HG02943 (cell line): ENCODE measurements around the gene MAGEB10.
"Not testable (repeated sequence)": the region's sequence is repeated elsewhere in the genome, so short reads cannot be mapped to it uniquely, and the experiment has no call there.

Experiments used
- ATAC-seq: cut with Tn5 transposase; IDR thresholded peaks from one replicate; pipeline ENCODE4 v1.9.1; 2021; ENCODE audit warnings: mild to moderate bottlenecking, low read depth, moderate library complexity; ENCODE audit not compliant: unreplicated experiment

Gene MAGEB10, protein sequence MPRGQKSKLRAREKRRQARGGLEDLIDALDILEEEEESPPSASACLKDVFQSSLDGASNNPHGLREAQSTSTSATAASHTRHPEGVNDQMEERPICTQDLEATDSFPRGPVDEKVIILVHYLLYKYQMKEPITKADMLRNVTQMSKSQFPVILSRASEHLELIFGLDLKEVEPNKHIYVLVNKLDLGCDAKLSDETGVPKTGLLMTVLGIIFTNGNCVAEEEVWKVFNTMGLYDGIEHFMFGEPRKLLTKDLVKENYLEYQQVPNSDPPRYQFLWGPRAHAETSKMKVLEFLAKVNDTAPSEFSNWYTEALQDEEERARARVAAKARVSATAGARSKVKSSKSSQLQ

DNA sequence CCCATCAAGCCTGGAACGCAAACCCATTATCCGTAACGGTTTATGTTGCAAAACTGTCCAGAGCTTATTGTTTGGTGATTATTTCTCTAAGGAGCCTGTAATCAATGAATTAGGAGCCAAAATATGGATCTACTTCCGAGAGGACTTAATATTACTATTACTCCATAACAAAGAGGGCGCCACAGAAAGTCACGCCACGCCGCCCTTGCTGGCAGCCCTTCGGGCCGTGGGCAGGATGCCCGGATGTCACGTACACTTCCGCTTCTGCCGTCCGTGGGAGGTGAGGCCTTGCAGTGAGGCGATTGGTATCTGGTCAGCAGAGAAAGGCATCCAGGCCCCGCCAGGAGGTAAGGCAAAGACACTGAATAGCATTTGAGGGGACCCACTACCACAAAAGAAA lies at the start of gene MAGEB10:
MAGEB10 (plus strand) TSS at position 301 of the 400 bp plus-strand sequence. CDS start 13,317 bp downstream, outside the sequence.
- no peak for ATAC-seq

DNA sequence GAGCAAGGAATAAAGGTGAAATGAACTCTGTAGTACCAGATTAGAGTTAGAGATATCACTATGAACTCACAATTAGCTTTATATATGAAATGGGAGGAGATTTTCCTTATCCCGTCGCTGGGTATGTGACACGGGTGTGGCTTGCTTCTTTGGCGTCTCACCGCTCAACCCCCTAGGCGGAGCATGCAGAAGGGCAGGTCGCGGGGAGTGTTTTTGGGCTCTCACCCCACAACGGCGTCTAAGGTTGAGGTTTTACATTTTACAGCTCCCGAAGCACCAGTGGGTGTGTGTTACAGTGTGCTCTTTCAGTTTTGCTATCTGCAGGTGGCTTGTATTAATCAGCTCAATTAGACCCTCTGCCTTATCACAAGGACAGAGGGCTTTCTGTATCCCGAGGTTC lies 42.1 kb upstream of the MAGEB10 start:
- no peak for ATAC-seq

DNA sequence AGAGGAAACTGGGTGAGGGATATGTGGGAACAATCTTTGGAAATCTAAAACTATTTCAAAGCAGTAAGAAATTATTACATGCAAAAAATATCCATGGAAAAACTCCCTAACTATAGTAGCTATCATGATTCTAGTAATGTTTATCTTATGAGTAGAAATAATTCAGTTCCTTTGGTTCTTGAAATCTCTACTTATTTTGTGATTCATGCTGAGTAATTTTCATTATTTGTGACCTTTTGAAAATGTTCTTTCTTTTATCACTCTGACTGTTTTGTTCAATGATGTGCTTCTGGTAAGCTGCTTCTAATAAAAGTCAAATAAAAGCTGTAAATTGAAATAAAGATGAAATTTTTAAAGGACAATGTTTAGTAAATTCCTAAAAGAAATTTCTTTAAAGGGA lies 40.4 kb upstream of the MAGEB10 start:
- ATAC-seq, result no peak

DNA sequence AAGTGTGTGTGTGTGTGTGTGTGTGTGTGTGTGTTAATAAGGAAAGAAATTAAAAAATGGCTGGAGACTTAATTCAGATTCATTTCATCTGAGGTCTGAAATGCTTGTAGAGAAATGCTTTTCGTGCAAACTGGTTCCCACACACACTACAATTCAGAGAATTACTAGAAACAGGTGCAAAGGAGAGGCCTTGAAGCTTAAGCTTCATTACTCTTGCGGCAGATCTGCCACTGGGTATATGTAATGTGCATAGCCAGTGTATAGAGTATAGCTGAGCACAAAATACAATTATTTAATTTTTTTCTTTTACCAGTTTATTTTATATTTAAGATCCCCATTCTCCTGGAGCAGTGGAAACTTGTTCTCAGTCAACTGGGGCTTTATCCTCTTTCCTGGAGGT lies 31.8 kb upstream of the MAGEB10 start:
- no peak for ATAC-seq

DNA sequence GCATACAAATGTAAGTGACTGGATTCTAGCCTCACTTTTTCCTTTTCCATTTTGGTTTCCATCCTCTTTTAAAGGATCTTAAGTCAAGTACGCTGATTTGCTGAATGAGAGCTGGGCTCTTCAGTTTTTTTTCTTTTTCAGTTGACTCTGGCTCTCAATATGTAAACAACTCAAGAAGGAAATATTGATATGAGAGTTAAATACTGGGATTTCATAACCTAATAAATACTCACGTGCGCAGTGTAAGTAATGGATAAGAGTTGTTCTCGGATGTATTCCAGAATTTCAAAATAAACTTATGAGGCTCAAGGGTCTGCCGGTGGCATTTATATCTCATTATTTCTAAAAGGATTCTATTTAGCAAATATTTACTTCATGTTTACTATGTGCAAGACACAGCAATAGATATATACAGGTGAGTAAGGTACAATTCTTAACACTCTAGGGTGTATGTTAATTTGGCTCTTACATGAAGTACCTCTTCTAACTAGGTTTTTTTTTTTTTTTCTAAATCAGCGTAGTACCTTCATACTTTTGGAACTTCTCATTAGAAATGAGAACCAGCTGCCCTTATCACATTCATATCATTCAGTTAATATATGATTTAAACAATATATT lies 11.0 kb upstream of the MAGEB10 start:
- no peak for ATAC-seq

DNA sequence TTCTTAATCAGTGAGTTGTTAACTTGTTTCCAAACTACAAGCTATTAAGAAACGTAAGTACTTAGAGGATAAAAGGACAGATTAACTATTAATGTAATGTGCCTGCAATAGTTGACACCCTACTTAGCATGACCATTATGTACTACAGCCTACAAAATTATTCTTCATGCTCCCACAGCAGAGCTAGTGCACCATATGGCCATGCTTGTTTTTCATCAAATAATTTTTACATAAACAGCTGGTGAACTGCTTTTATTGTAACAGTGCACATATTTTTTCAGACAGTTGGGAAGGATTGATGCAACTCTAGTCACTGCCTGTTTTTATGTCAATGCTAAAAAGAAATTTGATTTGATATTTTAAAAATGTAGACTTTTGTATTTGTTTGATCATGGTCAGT lies 10.2 kb upstream of the MAGEB10 start:
- no peak for ATAC-seq

DNA sequence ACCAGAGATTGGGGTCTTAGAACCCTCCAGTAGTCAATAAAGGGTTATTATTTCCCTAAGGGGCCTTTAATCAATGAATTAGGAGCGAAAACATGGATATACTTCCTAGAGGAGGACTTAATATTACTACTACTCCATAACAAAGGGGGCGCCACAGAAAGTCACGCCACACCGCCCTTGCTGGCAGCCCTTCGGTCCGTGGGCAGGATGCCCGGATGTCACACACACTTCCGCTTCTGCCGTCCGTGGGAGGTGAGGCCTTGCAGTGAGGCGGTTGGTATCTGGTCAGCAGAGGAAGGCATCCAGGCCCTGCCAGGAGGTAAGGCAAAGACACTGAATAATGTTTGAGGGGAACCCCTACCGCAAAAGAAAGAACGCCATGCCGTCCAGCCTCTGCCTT lies 436 bp downstream of the MAGEB10 start:
- ATAC-seq, result no peak

DNA sequence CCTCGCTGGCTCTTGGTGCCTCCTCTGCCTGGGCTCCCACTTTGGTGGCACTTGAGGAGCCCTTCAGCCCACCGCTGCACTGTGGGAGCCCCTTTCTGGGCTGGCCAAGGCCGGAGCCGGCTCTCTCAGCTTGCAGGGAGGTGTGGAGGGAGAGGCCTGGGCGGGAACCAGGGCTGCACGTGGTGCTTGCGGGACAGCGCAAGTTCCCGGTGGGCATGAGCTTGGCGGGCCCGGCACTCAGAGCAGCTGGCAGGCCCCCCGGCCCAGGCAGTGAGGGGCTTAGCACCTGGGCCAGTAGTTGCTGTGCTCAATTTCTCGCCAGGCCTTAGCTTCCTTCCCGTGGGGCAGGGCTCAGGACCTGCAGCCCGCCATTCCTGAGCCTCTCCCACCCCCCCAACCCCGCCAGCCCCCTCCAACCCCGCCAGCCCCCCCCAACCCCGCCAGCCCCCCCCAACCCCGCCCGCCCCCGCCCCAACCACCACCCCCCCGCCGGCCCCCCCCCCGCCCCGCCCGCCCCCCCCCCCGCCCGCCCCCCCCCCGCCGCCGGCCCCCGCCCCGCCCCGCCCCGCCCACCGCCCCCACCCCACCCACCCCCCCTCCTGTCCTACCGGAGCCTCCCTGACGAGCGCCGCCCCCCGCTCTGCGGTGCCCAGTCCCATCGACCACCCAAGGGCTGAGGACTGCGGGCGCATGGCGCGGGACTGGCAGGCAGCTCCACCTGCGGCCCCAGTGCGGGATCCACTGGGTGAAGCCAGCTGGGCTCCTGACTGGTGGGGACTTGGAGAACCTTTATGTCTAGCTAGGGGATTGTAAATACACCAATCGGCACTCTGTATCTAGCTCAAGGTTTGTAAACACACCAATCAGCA lies 1.4 kb downstream of the MAGEB10 start:
- not testable (repeated sequence) for ATAC-seq

DNA sequence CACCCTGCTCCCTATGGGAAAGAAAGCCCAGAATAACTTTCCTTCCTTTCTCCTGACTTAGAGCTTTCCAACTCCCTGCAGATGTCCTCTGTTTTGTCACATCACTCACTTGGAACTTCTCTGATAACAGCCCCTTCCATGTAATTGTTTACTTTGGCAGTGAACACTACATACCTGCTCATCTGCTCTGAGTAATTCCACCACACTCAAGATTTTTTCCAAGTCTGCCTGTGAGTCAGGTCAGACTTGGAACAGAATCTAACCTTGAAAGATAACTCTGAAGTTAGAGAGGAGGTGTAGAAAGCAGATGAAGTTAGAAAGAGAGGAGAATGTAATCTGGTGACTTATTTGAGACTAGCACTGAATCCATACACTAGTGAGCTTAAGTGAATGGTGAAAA lies 7.4 kb downstream of the MAGEB10 start:
- no peak for ATAC-seq

DNA sequence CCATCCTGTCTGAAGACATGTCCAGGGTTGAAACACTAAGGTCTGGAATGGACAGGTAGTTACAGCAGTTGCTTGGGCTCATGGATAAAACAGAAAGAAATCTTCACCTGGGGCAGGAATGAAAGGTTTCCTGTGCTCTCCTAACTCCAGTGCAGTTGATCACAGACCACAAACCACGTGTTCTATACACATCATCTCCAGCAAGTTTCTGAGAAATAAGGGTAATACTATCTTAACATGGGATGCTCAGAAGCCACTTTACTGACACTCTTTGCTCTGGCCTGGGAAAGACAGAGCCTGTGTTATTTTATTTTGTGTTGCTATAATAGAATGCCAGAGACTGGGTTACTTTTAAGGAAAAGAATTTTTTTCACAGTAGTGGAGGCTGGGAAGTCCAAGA lies 16.0 kb downstream of the MAGEB10 start:
- no peak for ATAC-seq

DNA sequence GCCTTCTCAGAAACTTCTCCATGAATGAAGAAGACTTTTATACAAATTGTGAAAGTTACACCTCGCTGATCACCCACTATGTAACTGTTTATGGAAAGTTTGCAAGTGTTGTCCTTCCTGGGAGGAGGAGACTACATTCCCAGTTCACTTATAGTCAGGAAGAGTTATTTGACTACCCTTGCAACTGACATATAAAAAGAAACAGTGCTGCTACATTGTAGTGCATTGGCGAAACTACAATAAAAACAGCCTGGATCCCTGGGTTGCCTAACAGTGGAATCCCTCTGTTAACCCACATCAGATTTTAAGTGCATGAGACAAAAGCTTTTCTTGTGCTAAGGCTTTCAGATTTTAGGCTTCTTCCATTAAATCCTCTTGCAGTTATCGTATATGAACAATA lies 30.4 kb downstream of the MAGEB10 start:
- ATAC-seq, result no peak

DNA sequence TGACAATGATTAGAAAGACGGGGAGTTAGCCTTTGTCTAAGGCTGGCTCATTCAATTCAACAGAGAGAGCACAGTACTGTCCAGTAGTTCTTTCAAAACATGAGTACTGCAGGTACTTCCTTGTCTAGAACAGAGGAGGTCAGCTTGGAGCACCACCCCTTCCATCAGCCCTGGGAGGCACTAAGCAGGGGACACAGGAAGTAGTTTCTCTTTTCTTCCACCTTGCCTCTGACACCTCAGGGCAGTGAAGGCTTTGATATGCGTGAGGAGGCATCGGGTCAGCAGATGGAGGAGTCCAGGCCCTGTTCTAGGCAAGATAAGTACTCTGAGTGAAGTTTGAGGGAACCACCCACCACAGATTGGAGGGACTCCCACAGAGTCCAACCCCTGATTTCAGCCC lies 33.1 kb downstream of the MAGEB10 start:
- no peak for ATAC-seq

DNA sequence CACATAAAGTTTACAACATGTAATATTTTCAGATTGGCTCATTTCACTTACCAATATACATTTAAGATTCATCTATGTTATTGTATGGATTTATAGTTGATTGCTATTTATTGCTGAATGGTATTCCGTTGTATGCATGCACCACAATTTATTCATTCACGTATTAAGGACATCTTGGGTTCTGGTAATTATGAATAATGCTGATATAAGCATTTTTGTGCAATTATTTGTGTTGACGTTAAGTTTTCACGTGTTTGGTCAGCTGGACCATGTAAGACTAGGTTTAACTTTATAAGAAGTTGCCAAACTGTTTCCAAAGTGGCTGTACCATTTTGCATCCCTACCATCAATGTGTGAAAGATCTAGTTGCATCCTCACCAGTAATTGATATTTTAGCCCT lies 35.1 kb downstream of the MAGEB10 start:
- no peak for ATAC-seq

DNA sequence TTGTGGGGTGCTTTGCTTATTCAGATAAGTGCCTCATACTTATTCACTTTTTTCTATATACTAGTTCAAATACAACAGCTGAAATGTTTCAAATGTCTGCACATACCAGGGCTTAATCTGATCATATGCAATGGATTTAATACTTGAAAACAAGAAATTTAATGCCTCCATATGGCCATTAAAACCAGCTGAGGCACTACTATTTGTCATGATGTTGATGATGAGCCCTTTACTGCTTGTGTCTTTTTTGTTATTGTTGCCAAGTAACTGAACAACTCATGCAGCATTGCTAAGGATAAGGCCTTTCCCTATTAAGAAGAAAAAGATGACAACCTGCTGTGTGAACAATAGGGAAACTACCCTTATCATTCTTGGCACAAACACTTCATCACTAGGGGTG lies 52.5 kb downstream of the MAGEB10 start:
- ATAC-seq, result no peak

DNA sequence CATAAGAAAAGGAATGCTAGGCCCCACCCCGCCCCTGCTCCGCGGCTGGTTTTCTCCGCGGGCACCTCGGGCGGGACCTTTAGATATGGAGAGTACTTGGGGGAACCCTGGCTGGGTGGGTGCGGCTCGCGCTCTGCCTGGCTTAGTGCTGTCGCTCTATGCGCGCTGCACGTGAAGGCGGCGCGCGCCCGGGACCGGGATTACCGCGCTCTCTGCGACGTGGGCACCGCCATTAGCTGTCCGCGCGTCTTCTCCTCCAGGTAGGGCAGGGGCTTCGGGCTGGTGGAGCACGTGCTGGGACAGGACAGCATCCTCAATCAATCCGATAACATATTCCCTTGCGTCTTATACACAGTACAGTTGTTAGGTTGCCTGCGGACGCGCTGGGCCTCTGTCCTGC lies 56.0 kb downstream of the MAGEB10 start:
- no peak for ATAC-seq
